MCF 10A (cell line): Measurements from ENCODE around the gene FOLR2. TPM values are rescaled to one million over a fixed set of nuclear protein-coding genes. Genes with fewer than 3 reads are reported as not detected.
A peak's percentile ranks its signal among the peaks of the same experiment; 100 is the strongest.

ENCODE experiments used
- BruUV-seq: library from RNA; stranded (reverse); fragments of 400-500 nt; replicated peaks from 2 replicates; lab custom pipeline; 2021; lab: Mats Ljungman, UMichigan
- CTCF ChIA-PET: fragments of 300-600 bp; sonication (Branson Sonifier 250); formaldehyde crosslinking; extraction: SDS; loops from one replicate; lab custom pipeline; 2021; ENCODE audit warnings: antibody characterized with exemption, inconsistent platforms; lab: Yijun Ruan, JAX
- POLR2A ChIA-PET: fragments of 300-600, 350-650 bp; sonication (Branson Sonifier 250); formaldehyde crosslinking; extraction: SDS; loops from one replicate; lab custom pipeline; 2020; ENCODE audit warnings: antibody characterized with exemption, inconsistent platforms; lab: Yijun Ruan, JAX
- DNase-seq: peaks from one replicate; pipeline ENCODE4 v3.0.0-alpha.2; 2018; ENCODE audit not compliant: unreplicated experiment
- H3K27ac Mint-ChIP-seq: one replicate; pipeline ENCODE4 v1.8.0; 2022; ENCODE audit warnings: mild to moderate bottlenecking, low read depth, mixed read lengths; ENCODE audit not compliant: unreplicated experiment
- H3K27me3 Mint-ChIP-seq: one replicate; pipeline ENCODE4 v1.8.0; 2022; ENCODE audit warnings: mixed read lengths; ENCODE audit not compliant: insufficient read depth, unreplicated experiment
- H3K36me3 Mint-ChIP-seq: one replicate; pipeline ENCODE4 v1.8.0; 2022; ENCODE audit warnings: mild to moderate bottlenecking, moderate library complexity, mixed read lengths; ENCODE audit not compliant: insufficient read depth, unreplicated experiment
- H3K4me1 Mint-ChIP-seq: one replicate; pipeline ENCODE4 v1.8.0; 2022; ENCODE audit warnings: mixed read lengths; ENCODE audit not compliant: insufficient read depth, unreplicated experiment
- H3K4me3 Mint-ChIP-seq: one replicate; pipeline ENCODE4 v1.8.0; 2022; ENCODE audit warnings: mild to moderate bottlenecking, moderate library complexity, mixed read lengths; ENCODE audit not compliant: unreplicated experiment
- H3K9me3 Mint-ChIP-seq: one replicate; pipeline ENCODE4 v1.8.0; 2022; ENCODE audit warnings: mixed read lengths; ENCODE audit not compliant: unreplicated experiment
- CTCF ChIP-seq: fragments of 200-600 bp; IDR thresholded peaks from one replicate; pipeline ENCODE4 v1.8.0; 2022; ENCODE audit warnings: antibody characterized with exemption, mild to moderate bottlenecking; ENCODE audit not compliant: unreplicated experiment
- intact Hi-C: fragments of 100-400 bp; cut with micrococcal nuclease; formaldehyde crosslinking; loops from 2 replicates; pipeline ENCODE4 v1.14.1; 2022
- total RNA-seq: library from RNA; stranded (reverse); gene quantifications from 2 replicates; pipeline ENCODE4 v1.2.3, GENCODE V29; 2022

Gene FOLR2
- total RNA-seq, 1 experiment from 2014 or later, result not detected

GRCh38 chr11:72222106-72222891 is 5.7 kb downstream of the FOLR2 start:
- Mint-ChIP-seq H3K27ac (peak overlapping the region; percentile 39), H3K9me3 (no peaks in the 10 kb centered on the region), H3K4me1 (peaks cover 8% of the 10 kb centered on the region), H3K27me3 (peaks cover 13% of the 10 kb centered on the region), H3K4me3 (peak overlapping the region; percentile 87), H3K36me3 (no peaks in the 10 kb centered on the region)
- intact Hi-C loops, result no loop called here
- TF ChIP-seq CTCF, result no peak
- POLR2A ChIA-PET, result interaction anchor here (0.7 to 3.8 kb wide), 17 partner anchors 8 to 294 kb away, joined by 3 to 27 read pairs (median 5); partner anchors contain the start of genes ANAPC15, RNF121 and XNDC1N
- no TSS peak for BruUV-seq
- DNase-seq, result no peak
- CTCF ChIA-PET, result interaction anchor here (0.6 to 2.3 kb wide), 12 partner anchors 10 to 984 kb away, joined by 3 to 11 read pairs (median 3); no protein-coding TSS in a partner anchor

- DNase-seq, result peak; percentile 94
- H3K4me3 Mint-ChIP-seq, result peak overlapping the region; percentile 87
- H3K36me3 Mint-ChIP-seq, result peaks cover 2% of the 10 kb centered on the region
- BruUV-seq, result no TSS peak
- H3K9me3 Mint-ChIP-seq, result no peaks in the 10 kb centered on the region
- peak overlapping the region; percentile 39 for H3K27ac Mint-ChIP-seq
- CTCF ChIA-PET, result interaction anchor here (0.6 to 2.3 kb wide), 12 partner anchors 11 to 251 kb away, joined by 3 to 11 read pairs (median 3); no protein-coding TSS in a partner anchor
- H3K4me1 Mint-ChIP-seq, result peaks cover 8% of the 10 kb centered on the region
- peaks cover 5% of the 10 kb centered on the region for H3K27me3 Mint-ChIP-seq
- intact Hi-C loops, result no loop called here
- POLR2A ChIA-PET, result interaction anchor here (0.7 to 3.8 kb wide), 27 partner anchors 9 to 294 kb away, joined by 3 to 27 read pairs (median 3); partner anchors contain the start of genes ANAPC15, RNF121 and XNDC1N
- no peak for TF ChIP-seq CTCF
Observed at GRCh38 chr11:72222907-72223614, 6.5 kb downstream of the FOLR2 start.

- H3K36me3 Mint-ChIP-seq, result peaks cover 10% of the 10 kb centered on the region
- H3K9me3 Mint-ChIP-seq, result no peaks in the 10 kb centered on the region
- BruUV-seq, result no TSS peak
- H3K4me1 Mint-ChIP-seq, result peaks cover 8% of the 10 kb centered on the region
- H3K4me3 Mint-ChIP-seq, result peak overlapping the region; percentile 87
- ChIA-PET CTCF (interaction anchor here (0.7 to 2.3 kb wide), 8 partner anchors 12 to 252 kb away, joined by 3 to 11 read pairs (median 4); no protein-coding TSS in a partner anchor), POLR2A (interaction anchor here (0.7 to 3.8 kb wide), 29 partner anchors 10 to 295 kb away, joined by 3 to 27 read pairs (median 4); partner anchors contain the start of genes ANAPC15, RNF121 and XNDC1N)
- intact Hi-C loops, result loop anchor here (1.0 to 2.0 kb wide), 2 partner anchors 41 to 121 kb away; partner anchors contain the start of gene LAMTOR1
- DNase-seq, result peak; percentile 69
- peak overlapping the region; percentile 84 for H3K27ac Mint-ChIP-seq
- no peaks in the 10 kb centered on the region for H3K27me3 Mint-ChIP-seq
- TF ChIP-seq CTCF, result no peak
Observed at GRCh38 chr11:72223615-72224563, 7.3 kb downstream of the FOLR2 start.
